Fibroblast of skin of right quadriceps (primary cell): ENCODE data around the gene RPL28.
"Not testable (repeated sequence)": the region's sequence is repeated elsewhere in the genome, so short reads cannot be mapped to it uniquely, and the experiment has no call there.

ENCODE experiments used
- DNase-seq: peaks from one replicate; pipeline ENCODE4 v3.0.0-alpha.2; 2013

The RPL28 gene

GRCh38 chr19:55432241-55432959 is 46.7 kb downstream of the RPL28 start:
- DNase-seq = no peak

- no peak for DNase-seq
These were observed 47.6 kb downstream of the RPL28 start for GRCh38 chr19:55433292-55433691.

- no peak for DNase-seq
These were observed 48.7 kb downstream of the RPL28 start for GRCh38 chr19:55434356-55434919.

- DNase-seq = no peak
These were observed 49.3 kb downstream of the RPL28 start for GRCh38 chr19:55435020-55435419.

- DNase-seq = no peak
These were observed 51.1 kb downstream of the RPL28 start for GRCh38 chr19:55436847-55437246.

GRCh38 chr19:55437410-55437809 is 51.7 kb downstream of the RPL28 start:
- DNase-seq = peak; percentile 49

- DNase-seq = no peak
These were observed 53.3 kb downstream of the RPL28 start for GRCh38 chr19:55439052-55439451.

GRCh38 chr19:55440411-55441105 is 54.8 kb downstream of the RPL28 start:
- DNase-seq = no peak

- no peak for DNase-seq
These were observed 55.6 kb downstream of the RPL28 start for GRCh38 chr19:55441319-55441691.

- no peak for DNase-seq
These were observed 56.1 kb downstream of the RPL28 start for GRCh38 chr19:55441692-55442321.

GRCh38 chr19:55442372-55442961 is 56.7 kb downstream of the RPL28 start:
- no peak for DNase-seq

- no peak for DNase-seq
These were observed 57.5 kb downstream of the RPL28 start, which contains the start of gene SHISA7 for GRCh38 chr19:55443045-55443823. Gene SHISA7 (minus strand): TSS chr19:55443300. CDS start chr19:55442863, 437 bp downstream.

GRCh38 chr19:55443824-55444480 is 58.2 kb downstream of the RPL28 start:
- DNase-seq = no peak

GRCh38 chr19:55444646-55445045 is 58.9 kb downstream of the RPL28 start:
- DNase-seq = no peak

GRCh38 chr19:55446060-55446459 is 60.3 kb downstream of the RPL28 start:
- no peak for DNase-seq

GRCh38 chr19:55447421-55448174 is 61.9 kb downstream of the RPL28 start:
- DNase-seq = peak; percentile 22

GRCh38 chr19:55448175-55448490 is 62.4 kb downstream of the RPL28 start:
- not testable (repeated sequence) for DNase-seq

GRCh38 chr19:55449469-55449868 is 63.7 kb downstream of the RPL28 start:
- DNase-seq = no peak

- DNase-seq = no peak
These were observed 65.6 kb downstream of the RPL28 start for GRCh38 chr19:55451163-55451964.
